ENCODE measurements around the gene PYHIN1. TPM values are rescaled to one million over a fixed set of nuclear protein-coding genes. Genes with fewer than 3 reads are reported as not detected.

PYHIN1 gene
- total and polyA plus RNA-seq, 2 experiments from 2014 or later = not detected

GRCh38 chr1:158979229-158979628, 47.9 kb downstream of the PYHIN1 start:
- Histone ChIP-seq H3K79me2 (ENCODE audit: insufficient read depth) (no peaks in the 10 kb centered on the region), H3K9me2 (ENCODE audit: insufficient read depth) (no peaks in the 10 kb centered on the region), H3K27ac (no peak overlapping the region), H3K27me3 (replicated peaks; ENCODE audit: insufficient read depth) (peaks cover 7% of the 10 kb centered on the region), H3K4me1 (ENCODE audit: insufficient read depth) (no peaks in the 10 kb centered on the region), H3K36me3 (ENCODE audit: low read depth) (no peaks in the 10 kb centered on the region), H2AFZ (no peak overlapping the region), H4K20me1 (ENCODE audit: insufficient read depth) (no peaks in the 10 kb centered on the region), H3K4me2 (ENCODE audit: unreplicated experiment) (no peak overlapping the region), H3K9ac (no peak overlapping the region), H3K4me3 (no peak overlapping the region), H3F3A (ENCODE audit: insufficient read depth) (no peaks in the 10 kb centered on the region), H3K9me3 (ENCODE audit: low read depth) (no peaks in the 10 kb centered on the region)
- TF ChIP-seq EZH2phosphoT487 (IDR thresholded peaks at IDR 0.05; ENCODE audit: insufficient read depth, low read depth) (no peak), EZH2 (IDR thresholded peaks at IDR 0.05; ENCODE audit: insufficient read depth, poor library complexity, severe bottlenecking) (no peak)
- WGBS, 2 experiments (ENCODE audit: low coverage in 1 of 2, low lambda C conversion rate in 2 of 2, missing lambda C conversion rate in 2 of 2) = 0 to 5% methylated on average over 1 of the region's 1 CpG
- in situ Hi-C loops (cut with MboI) = loop anchor here (25.0 kb wide), 1 partner anchor 767 kb away; no protein-coding TSS in a partner anchor
- DNase-seq = peak; percentile 5

- no peak overlapping the region for H3K9ac ChIP-seq
- H3K9me3 ChIP-seq (ENCODE audit: low read depth) = no peaks in the 10 kb centered on the region
- H4K20me1 ChIP-seq (ENCODE audit: insufficient read depth) = no peaks in the 10 kb centered on the region
- no peak overlapping the region for H3K4me2 ChIP-seq (ENCODE audit: unreplicated experiment)
- H3K9me2 ChIP-seq (ENCODE audit: insufficient read depth) = no peaks in the 10 kb centered on the region
- in situ Hi-C loops (cut with MboI) = loop anchor here (25.0 kb wide), 1 partner anchor 771 kb away; no protein-coding TSS in a partner anchor
- H3K4me1 ChIP-seq (ENCODE audit: insufficient read depth) = no peaks in the 10 kb centered on the region
- no peak overlapping the region for H3K27ac ChIP-seq
- DNase-seq = no peak
- no peaks in the 10 kb centered on the region for H3K36me3 ChIP-seq (ENCODE audit: low read depth)
- 40% methylated on average over 2 of the region's 2 CpGs for WGBS, 2 experiments (ENCODE audit: low coverage in 1 of 2, low lambda C conversion rate in 2 of 2, missing lambda C conversion rate in 2 of 2)
- no peak overlapping the region for H3K4me3 ChIP-seq
- H3K79me2 ChIP-seq (ENCODE audit: insufficient read depth) = no peaks in the 10 kb centered on the region
- no peaks in the 10 kb centered on the region for H3F3A ChIP-seq (ENCODE audit: insufficient read depth)
- H3K27me3 ChIP-seq (replicated peaks; ENCODE audit: insufficient read depth) = no peaks in the 10 kb centered on the region
- TF ChIP-seq EZH2phosphoT487 (IDR thresholded peaks at IDR 0.05; ENCODE audit: insufficient read depth, low read depth) (no peak), EZH2 (IDR thresholded peaks at IDR 0.05; ENCODE audit: insufficient read depth, poor library complexity, severe bottlenecking) (no peak)
- no peak overlapping the region for H2AFZ ChIP-seq
These were observed 51.9 kb downstream of the PYHIN1 start for GRCh38 chr1:158983235-158983634.

- no peak overlapping the region for H3K9ac ChIP-seq
- H3K4me2 ChIP-seq (ENCODE audit: unreplicated experiment) = no peak overlapping the region
- H3F3A ChIP-seq (ENCODE audit: insufficient read depth) = no peaks in the 10 kb centered on the region
- no peaks in the 10 kb centered on the region for H3K4me1 ChIP-seq (ENCODE audit: insufficient read depth)
- H4K20me1 ChIP-seq (ENCODE audit: insufficient read depth) = no peaks in the 10 kb centered on the region
- no peaks in the 10 kb centered on the region for H3K27me3 ChIP-seq (replicated peaks; ENCODE audit: insufficient read depth)
- in situ Hi-C loops (cut with MboI) = loop anchor here (25.0 kb wide), 1 partner anchor 772 kb away; no protein-coding TSS in a partner anchor
- TF ChIP-seq EZH2phosphoT487 (IDR thresholded peaks at IDR 0.05; ENCODE audit: insufficient read depth, low read depth) (no peak), EZH2 (IDR thresholded peaks at IDR 0.05; ENCODE audit: insufficient read depth, poor library complexity, severe bottlenecking) (no peak)
- no peak overlapping the region for H2AFZ ChIP-seq
- H3K4me3 ChIP-seq = no peak overlapping the region
- no peaks in the 10 kb centered on the region for H3K79me2 ChIP-seq (ENCODE audit: insufficient read depth)
- no peaks in the 10 kb centered on the region for H3K9me2 ChIP-seq (ENCODE audit: insufficient read depth)
- H3K9me3 ChIP-seq (ENCODE audit: low read depth) = no peaks in the 10 kb centered on the region
- no peak for DNase-seq
- H3K27ac ChIP-seq = no peak overlapping the region
- no peaks in the 10 kb centered on the region for H3K36me3 ChIP-seq (ENCODE audit: low read depth)
These were observed 53.0 kb downstream of the PYHIN1 start for GRCh38 chr1:158984386-158984785.

GRCh38 chr1:158989424-158989823, 58.1 kb downstream of the PYHIN1 start:
- H3K27ac ChIP-seq = no peak overlapping the region
- H3F3A ChIP-seq (ENCODE audit: insufficient read depth) = no peaks in the 10 kb centered on the region
- H3K27me3 ChIP-seq (replicated peaks; ENCODE audit: insufficient read depth) = no peaks in the 10 kb centered on the region; the same call in 1 of the 2 replicates
- DNase-seq = no peak
- H3K9me2 ChIP-seq (ENCODE audit: insufficient read depth) = no peaks in the 10 kb centered on the region
- H4K20me1 ChIP-seq (ENCODE audit: insufficient read depth) = no peaks in the 10 kb centered on the region
- H3K79me2 ChIP-seq (ENCODE audit: insufficient read depth) = no peaks in the 10 kb centered on the region
- H3K4me3 ChIP-seq = no peak overlapping the region
- no peaks in the 10 kb centered on the region for H3K9me3 ChIP-seq (ENCODE audit: low read depth)
- H2AFZ ChIP-seq = no peak overlapping the region
- WGBS, 2 experiments (ENCODE audit: low coverage in 1 of 2, low lambda C conversion rate in 2 of 2, missing lambda C conversion rate in 2 of 2) = 10 to 39% methylated on average over 1 of the region's 1 CpG
- TF ChIP-seq EZH2phosphoT487 (IDR thresholded peaks at IDR 0.05; ENCODE audit: insufficient read depth, low read depth) (no peak), EZH2 (IDR thresholded peaks at IDR 0.05; ENCODE audit: insufficient read depth, poor library complexity, severe bottlenecking) (no peak)
- no peaks in the 10 kb centered on the region for H3K36me3 ChIP-seq (ENCODE audit: low read depth)
- no peak overlapping the region for H3K4me2 ChIP-seq (ENCODE audit: unreplicated experiment)
- H3K4me1 ChIP-seq (ENCODE audit: insufficient read depth) = no peaks in the 10 kb centered on the region
- no peak overlapping the region for H3K9ac ChIP-seq
- in situ Hi-C loops (cut with MboI) = loop anchor here (25.0 kb wide), 1 partner anchor 777 kb away; no protein-coding TSS in a partner anchor

Data from GM23248 (cell line).